ENCODE data around the gene SNRNP48.

The SNRNP48 gene

GRCh38 chr6:7559651-7560385 lies 30.2 kb upstream of the SNRNP48 start:
- no peak for DNase-seq

GRCh38 chr6:7561153-7561964 lies 28.6 kb upstream of the SNRNP48 start:
- DNase-seq: no peak

GRCh38 chr6:7562769-7563168 lies 27.2 kb upstream of the SNRNP48 start:
- no peak for DNase-seq

- DNase-seq: no peak
These were observed 23.9 kb upstream of the SNRNP48 start for GRCh38 chr6:7566107-7566506.

- no peak for DNase-seq
These were observed 23.3 kb upstream of the SNRNP48 start for GRCh38 chr6:7566617-7567173.

GRCh38 chr6:7568021-7568420 lies 22.0 kb upstream of the SNRNP48 start:
- no peak for DNase-seq

GRCh38 chr6:7569082-7569481 lies 20.9 kb upstream of the SNRNP48 start:
- no peak for DNase-seq

- no peak for DNase-seq
These were observed 17.6 kb upstream of the SNRNP48 start for GRCh38 chr6:7572213-7572943.

- DNase-seq: no peak
These were observed 15.5 kb upstream of the SNRNP48 start for GRCh38 chr6:7574500-7574899.

- DNase-seq: no peak
These were observed 11.5 kb upstream of the SNRNP48 start for GRCh38 chr6:7578516-7578915.

GRCh38 chr6:7578931-7579330 lies 11.1 kb upstream of the SNRNP48 start:
- no peak for DNase-seq

GRCh38 chr6:7579851-7580250 lies 10.1 kb upstream of the SNRNP48 start:
- no peak for DNase-seq

- no peak for DNase-seq
These were observed 9.5 kb upstream of the SNRNP48 start for GRCh38 chr6:7580537-7580926.

- no peak for DNase-seq
These were observed 8.9 kb upstream of the SNRNP48 start for GRCh38 chr6:7580927-7581618.

- no peak for DNase-seq
These were observed 4.6 kb upstream of the SNRNP48 start for GRCh38 chr6:7585287-7585930.

GRCh38 chr6:7587631-7588100 lies 2.3 kb upstream of the SNRNP48 start:
- DNase-seq: no peak

GRCh38 chr6:7588506-7588905 lies 1.5 kb upstream of the SNRNP48 start:
- DNase-seq: no peak

- DNase-seq: no peak
These were observed 777 bp upstream of the SNRNP48 start for GRCh38 chr6:7589221-7589620.

GRCh38 chr6:7590918-7591302 lies 912 bp downstream of the SNRNP48 start:
- no peak for DNase-seq

GRCh38 chr6:7591770-7592169 lies 1.8 kb downstream of the SNRNP48 start:
- no peak for DNase-seq

GRCh38 chr6:7593229-7593628 lies 3.2 kb downstream of the SNRNP48 start:
- no peak for DNase-seq

- DNase-seq: no peak
These were observed 4.7 kb downstream of the SNRNP48 start for GRCh38 chr6:7594579-7595125.

Measured in stimulated activated CD4-positive, alpha-beta T cell treated with anti-CD3 and anti-CD28 coated beads, Interleukin-4, amount 100 ng/mL, for 24 hours (primary cell).